Fibroblast of upper back skin (primary cell): Measurements from ENCODE around the gene KANSL1.
A peak's percentile ranks its signal among the peaks of the same experiment; 100 is the strongest.
"Not testable (repeated sequence)": the region's sequence is repeated elsewhere in the genome, so short reads cannot be mapped to it uniquely, and the experiment has no call there.

Experiments
- DNase-seq: peaks from one replicate; pipeline ENCODE4 v3.0.0-alpha.2; 2013

Gene KANSL1

GRCh38 chr17:46193151-46193625 lies at the start of gene KANSL1:
Gene KANSL1 (minus strand): TSS chr17:46193429. CDS start chr17:46172143, 21,286 bp downstream.
- DNase-seq, result peak; percentile 96

- not testable (repeated sequence) for DNase-seq
Measured at GRCh38 chr17:46231359-46231758, 38.1 kb upstream of the KANSL1 start.

GRCh38 chr17:46225274-46225794 lies 32.1 kb upstream of the KANSL1 start:
- DNase-seq, result peak; percentile 97

- DNase-seq, result not testable (repeated sequence)
Measured at GRCh38 chr17:46224864-46225263, 31.6 kb upstream of the KANSL1 start.

- DNase-seq, result not testable (repeated sequence)
Measured at GRCh38 chr17:46223041-46223440, 29.8 kb upstream of the KANSL1 start.

- DNase-seq, result no peak
Measured at GRCh38 chr17:46216682-46217081, 23.5 kb upstream of the KANSL1 start.

DNA sequence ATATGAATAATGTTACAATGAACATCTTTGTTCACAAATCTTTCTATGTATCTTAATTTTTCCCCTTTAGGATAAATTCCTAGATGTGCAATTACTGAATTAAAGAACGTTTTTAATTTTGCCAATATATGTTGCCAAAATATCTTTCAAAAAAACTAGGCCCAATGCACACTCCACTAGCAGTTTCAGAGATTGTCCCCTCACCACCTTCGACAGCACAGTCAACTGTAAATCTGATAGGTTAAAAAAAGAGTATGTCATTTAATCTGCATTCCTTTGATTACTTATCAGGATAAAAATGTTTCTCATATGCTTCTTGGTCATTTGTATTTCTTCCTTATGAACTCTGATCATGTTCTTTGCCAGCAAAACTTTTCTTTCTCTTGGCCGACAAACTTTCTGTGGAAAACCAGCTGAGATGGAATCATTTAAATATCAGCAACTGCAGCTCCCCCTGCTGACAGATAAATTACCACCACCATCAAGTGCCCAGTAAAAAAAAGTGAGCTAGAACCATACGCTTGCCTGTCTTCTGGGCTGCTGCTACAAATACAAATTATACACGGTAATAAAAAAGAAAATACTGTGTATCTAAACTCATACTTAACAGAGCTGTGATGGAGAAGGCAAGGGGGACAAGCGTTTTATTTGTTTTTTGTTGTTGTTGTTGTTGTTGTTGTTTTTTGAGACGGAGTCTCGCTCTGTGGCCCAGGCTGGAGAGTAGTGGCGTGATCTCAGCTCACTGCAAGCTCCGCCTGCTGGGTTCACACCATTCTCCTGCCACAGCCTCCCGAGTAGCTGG lies 19.6 kb upstream of the KANSL1 start:
- peak; percentile 89 for DNase-seq

- DNase-seq, result no peak
Measured at GRCh38 chr17:46208997-46209396, 15.8 kb upstream of the KANSL1 start.

- no peak for DNase-seq
Measured at GRCh38 chr17:46205975-46206374, 12.7 kb upstream of the KANSL1 start.

DNA sequence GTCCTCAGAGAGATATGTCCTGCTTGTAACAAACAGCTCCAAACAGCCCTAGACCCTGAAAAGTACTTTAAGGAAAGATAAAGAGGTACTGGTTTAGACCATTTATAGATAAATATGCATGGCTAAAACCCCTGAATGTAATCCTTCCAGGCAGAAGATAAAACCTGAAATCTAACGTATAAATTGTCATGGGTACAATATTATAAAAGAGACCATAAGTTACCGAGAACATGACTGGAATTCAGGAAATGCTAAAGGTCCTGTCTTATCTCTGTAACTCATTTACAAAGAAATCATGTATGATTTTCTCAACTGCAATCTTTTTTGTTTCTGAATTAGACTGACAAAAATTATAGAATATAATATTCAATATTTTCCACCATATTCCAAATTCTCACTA lies 9.2 kb upstream of the KANSL1 start:
- no peak for DNase-seq

GRCh38 chr17:46201491-46201890 lies 8.3 kb upstream of the KANSL1 start:
- DNase-seq, result no peak

DNA sequence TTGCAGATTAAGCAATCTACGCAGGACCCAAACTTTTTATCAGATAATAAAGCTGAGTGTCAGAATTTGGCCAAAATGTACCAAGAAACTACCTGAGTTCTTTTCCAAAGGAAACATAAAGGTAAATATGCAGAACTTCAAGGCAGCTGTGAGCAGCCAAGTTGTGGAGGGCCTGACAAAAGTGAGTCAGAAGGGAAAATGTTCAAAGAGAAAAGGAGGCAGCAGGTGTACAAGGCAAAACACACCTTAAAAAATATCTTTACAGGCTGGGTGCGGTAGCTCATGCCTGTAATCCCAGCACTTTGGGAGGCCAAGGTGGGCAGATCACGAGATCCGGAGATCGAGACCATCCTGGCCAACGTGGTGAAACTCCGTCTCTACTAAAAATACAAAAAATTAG lies 7.0 kb upstream of the KANSL1 start:
- no peak for DNase-seq

DNA sequence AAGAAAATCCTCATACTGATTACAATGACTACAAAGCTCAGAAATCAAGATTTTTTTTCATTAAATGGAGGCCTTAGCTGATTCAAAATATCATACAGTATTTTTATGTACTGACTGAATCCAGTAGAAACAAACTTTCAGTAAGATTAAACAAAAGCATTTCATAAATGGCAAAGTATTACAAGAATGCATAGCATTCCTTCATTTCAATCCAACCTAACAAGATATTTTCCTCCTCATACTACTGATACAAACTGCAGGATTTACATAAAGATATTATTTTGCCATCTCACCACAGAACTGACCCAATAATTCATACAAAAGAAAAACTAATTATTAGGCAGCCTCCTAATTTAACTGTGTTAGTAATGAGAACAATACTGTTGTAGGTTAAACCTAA lies 6.2 kb upstream of the KANSL1 start:
- peak; percentile 45 for DNase-seq

- DNase-seq, result no peak
Measured at GRCh38 chr17:46198233-46198632, 5.0 kb upstream of the KANSL1 start.

- no peak for DNase-seq
Measured at GRCh38 chr17:46197530-46197929, 4.3 kb upstream of the KANSL1 start.

GRCh38 chr17:46195939-46196716 lies 2.9 kb upstream of the KANSL1 start:
- DNase-seq, result no peak

DNA sequence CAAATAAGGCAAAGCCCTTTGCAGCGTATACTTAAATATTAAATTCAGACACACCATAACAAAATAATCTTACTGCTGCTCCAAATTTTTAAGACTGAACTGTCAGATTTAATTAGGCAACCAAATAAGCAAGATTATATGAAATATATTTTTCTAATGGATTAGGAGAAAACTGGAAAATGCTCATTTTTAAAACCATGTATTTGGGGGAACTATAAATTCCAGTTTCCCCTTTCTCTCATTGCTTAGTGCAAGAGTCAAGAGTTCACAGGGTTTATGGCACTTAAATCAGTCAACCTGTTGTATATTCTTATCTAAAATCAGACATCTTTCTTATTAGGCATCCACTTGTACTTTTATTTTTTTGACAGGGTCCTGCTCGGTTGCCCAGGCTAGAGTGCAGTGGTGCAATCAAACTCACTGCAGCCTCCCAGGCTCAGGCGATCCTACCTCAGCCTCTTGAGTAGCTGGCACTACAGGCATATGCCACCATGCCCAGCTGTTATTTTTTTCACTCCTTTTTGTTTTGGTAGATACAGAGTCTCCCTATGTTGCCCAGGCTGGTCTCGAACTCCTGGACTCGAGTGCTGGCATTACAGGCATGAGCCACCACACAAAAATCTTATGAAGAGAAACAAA lies 2.1 kb upstream of the KANSL1 start:
- DNase-seq, result no peak

- DNase-seq, result peak; percentile 76
Measured at GRCh38 chr17:46194393-46195216, 1.4 kb upstream of the KANSL1 start.

GRCh38 chr17:46193626-46194392 lies 580 bp upstream of the KANSL1 start:
- DNase-seq, result peak; percentile 98

DNA sequence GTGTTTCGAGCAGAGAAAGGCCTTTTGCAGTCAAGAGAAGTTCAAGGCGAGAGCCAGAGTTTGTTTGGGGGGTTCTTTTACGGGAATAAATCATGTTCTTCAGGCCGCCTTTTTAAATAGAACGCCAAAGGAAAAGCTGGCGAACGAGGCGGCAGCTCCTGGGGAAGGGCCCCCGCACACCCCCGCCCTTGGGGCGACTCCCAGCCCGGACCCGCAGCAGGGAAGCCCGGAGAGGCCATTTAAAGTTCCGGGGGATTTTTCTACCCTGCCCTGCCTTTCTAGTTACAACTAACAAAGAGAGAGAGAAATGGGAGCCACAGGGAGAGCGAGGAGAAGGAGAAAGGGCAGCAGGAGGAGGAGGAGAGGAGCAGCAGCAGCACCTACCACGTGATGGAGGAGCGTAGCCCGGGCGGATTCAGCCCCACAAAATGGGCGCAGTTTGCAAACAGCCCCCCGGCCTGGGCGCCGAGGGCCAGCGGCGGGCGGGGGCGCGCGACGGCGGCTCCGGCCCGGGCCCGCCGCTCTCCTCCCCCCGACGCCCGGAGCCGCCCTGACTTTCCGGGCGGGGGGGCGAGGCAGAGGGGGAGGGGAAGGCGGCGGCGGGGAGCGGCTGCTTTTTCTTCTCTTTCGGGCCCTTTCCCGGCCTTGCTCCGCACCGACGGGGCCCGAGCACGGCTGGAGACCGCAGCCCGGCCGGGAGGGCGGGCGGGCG lies 634 bp downstream of the KANSL1 start:
- DNase-seq, result peak; percentile 80

DNA sequence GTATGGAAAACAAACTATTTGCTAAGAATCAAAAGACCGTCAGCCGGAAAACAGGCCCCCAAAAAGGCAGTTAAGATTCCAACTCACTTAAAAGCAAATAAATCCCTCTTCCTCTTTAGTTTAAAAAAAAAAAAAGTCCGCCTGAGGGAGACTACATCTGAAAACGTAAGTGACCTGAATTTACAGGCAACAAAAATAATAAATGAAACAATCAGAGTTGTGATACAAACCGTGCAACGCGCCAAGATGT lies 1.1 kb downstream of the KANSL1 start:
- no peak for DNase-seq
